ENCODE measurements around the gene SMG6. TPM values are rescaled to one million over a fixed set of nuclear protein-coding genes. Genes with fewer than 3 reads are reported as not detected.
A peak's percentile ranks its signal among the peaks of the same experiment; 100 is the strongest.

SMG6 gene
- total and polyA plus RNA-seq, 2 donors (not counting 3 experiments of a cell fraction or from before 2014, with no cell fraction given), result 40.1 to 42.2 TPM

DNA sequence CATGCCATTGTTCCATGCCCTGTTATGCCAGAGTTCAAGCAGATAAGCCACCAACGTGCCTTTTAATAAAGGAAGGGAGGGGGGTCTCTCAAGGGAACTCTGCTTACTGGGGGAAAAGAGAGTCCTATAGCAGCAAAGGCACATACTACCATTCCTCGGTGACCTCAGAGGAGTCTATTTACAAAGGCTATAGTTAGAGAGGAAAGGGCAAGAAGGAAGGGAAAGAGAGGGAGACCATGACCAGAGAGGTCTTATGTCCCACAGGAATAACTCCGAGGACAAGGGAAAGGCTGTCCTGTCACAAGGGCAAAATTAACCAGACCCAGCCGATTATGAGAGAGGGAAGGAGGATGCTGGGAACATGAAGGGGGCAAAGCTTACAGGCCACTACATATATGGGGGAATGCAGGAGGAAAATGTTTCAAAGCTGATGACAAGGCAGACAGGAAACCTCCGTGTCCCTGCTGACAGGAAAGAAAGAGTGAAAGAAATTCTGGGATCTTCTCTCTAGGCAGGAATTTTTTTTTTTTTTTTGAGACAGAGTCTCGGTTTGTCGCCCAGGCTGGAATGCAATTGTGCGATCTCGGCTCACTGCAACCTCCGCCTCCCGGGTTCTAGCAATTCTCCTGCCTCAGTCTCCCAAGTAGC, 197.2 kb downstream of the SMG6 start:
- peak overlapping the region; percentile 48 for H3K27ac ChIP-seq (ENCODE audit: insufficient read depth, low read depth, low read length)
- H3K9ac ChIP-seq (replicated peaks; ENCODE audit: extremely low read depth, insufficient read depth, low read length), result peak overlapping the region; percentile 13
- H3K36me3 ChIP-seq (ENCODE audit: control insufficient read depth in 2 of 2, extremely low read depth in 1 of 2, insufficient read depth in 2 of 2, low read length in 2 of 2), result no peaks in the 10 kb centered on the region
- FAIRE-seq (peak; percentile 65), DNase-seq (ENCODE audit: low read depth, low spot score) (peak; percentile 55)
- H3K9me1 ChIP-seq (replicated peaks; ENCODE audit: control insufficient read depth, extremely low read depth, insufficient read depth, low read length), result no peaks in the 10 kb centered on the region
- H2AFZ ChIP-seq (ENCODE audit: low read depth, low read length), result peak overlapping the region; percentile 23
- peaks cover 19% of the 10 kb centered on the region for H3K4me1 ChIP-seq (ENCODE audit: control insufficient read depth, extremely low read depth, insufficient read depth, low read length)
- intact Hi-C loops (cut with micrococcal nuclease) (no loop called here), dilution Hi-C loops (cut with MboI; ENCODE audit: extremely low pct_ligation_motif_present, low sequenced_read_pairs) (no loop called here)
- H3K79me2 ChIP-seq (ENCODE audit: control insufficient read depth, insufficient read depth, low read length), result no peaks in the 10 kb centered on the region
- ChIA-PET CTCF (interaction anchor here (0.7 to 1.7 kb wide), 5 partner anchors 14 to 138 kb away, joined by 3 to 6 read pairs (median 4); no protein-coding TSS in a partner anchor), POLR2A (no interaction called here)
- no TSS peak for BruUV-seq (replicated peaks)
- TF ChIP-seq JUN (IDR thresholded peaks at IDR 0.05; ENCODE audit: borderline replicate concordance, insufficient read depth, insufficient read length, low read depth) (no peak), GATA2 (IDR thresholded peaks at IDR 0.05; ENCODE audit: insufficient read depth, insufficient read length, low read depth, low read length) (no peak), POLR2A (IDR thresholded peaks at IDR 0.05; ENCODE audit: low read depth, low read length) (no peak), MYC (IDR thresholded peaks at IDR 0.05; ENCODE audit: low read depth, low read length) (no peak), CTCF (IDR thresholded peaks at IDR 0.05; ENCODE audit: extremely low read depth in 1 of 2, insufficient read depth in 1 of 2, low read depth in 1 of 2, low read length in 2 of 2) (no peak), EZH2 (IDR thresholded peaks at IDR 0.05; ENCODE audit: borderline replicate concordance, low read depth, low read length, severe bottlenecking) (no peak), POLR2AphosphoS5 (IDR thresholded peaks at IDR 0.05; ENCODE audit: insufficient read depth, low read depth, low read length) (no peak), FOS (IDR thresholded peaks at IDR 0.05; ENCODE audit: borderline replicate concordance, insufficient read depth, low read length) (no peak)
- TF ChIP-seq, protein P1, sequence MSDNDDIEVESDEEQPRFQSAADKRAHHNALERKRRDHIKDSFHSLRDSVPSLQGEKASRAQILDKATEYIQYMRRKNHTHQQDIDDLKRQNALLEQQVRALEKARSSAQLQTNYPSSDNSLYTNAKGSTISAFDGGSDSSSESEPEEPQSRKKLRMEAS (IDR thresholded peaks at IDR 0.05; ENCODE audit: insufficient read depth, insufficient read length), result no peak
- H4K20me1 ChIP-seq (replicated peaks; ENCODE audit: control insufficient read depth, extremely low read depth, insufficient read depth, low read length), result no peaks in the 10 kb centered on the region
- H3K9me3 ChIP-seq (replicated peaks; ENCODE audit: control insufficient read depth, insufficient read depth, low read length), result no peaks in the 10 kb centered on the region
- H3K4me3 ChIP-seq (replicated peaks in 1 of 3; ENCODE audit: insufficient read depth in 1 of 3, low read depth in 1 of 3, low read length in 3 of 3), result no peak overlapping the region
- H3K27me3 ChIP-seq (ENCODE audit: control insufficient read depth in 2 of 2, insufficient read depth in 2 of 2, low read length in 2 of 2), result no peaks in the 10 kb centered on the region
- H3K4me2 ChIP-seq (ENCODE audit: insufficient read depth, low read length), result peak overlapping the region; percentile 46
